ENCODE results near the gene KCNH3. TPM values are rescaled to one million over a fixed set of nuclear protein-coding genes. Genes with fewer than 3 reads are reported as not detected.

The KCNH3 gene
- total RNA-seq, 2 donors from 2014 or later, result 0.35 to 0.95 TPM

DNA sequence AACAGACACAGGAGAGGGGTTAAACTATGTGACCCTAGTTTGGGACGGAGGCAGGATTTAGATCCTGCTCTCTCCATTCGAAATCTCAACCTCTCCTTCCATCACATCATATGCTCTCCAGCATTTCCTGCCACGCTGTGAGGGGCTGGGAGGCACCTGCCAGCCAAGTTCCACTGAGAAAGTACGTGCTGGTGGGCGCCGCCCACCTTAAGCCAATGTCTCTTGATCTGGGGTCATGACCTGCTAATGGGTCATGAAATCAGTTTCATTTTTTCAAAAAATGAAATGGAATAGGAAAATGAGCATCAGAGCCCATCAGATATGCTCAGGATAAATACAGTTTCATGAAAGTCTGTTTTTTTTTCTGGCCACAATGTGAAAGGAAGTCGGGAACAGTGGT is 21.9 kb downstream of the KCNH3 start:
- Histone ChIP-seq H3K36me3 (peaks cover 76% of the 10 kb centered on the region), H3K4me1 (ENCODE audit: control insufficient read depth in 1 of 2, low read depth in 2 of 2) (no peaks in the 10 kb centered on the region), H3K27ac (no peak overlapping the region), H3K27me3 (replicated peaks; ENCODE audit: insufficient read depth) (no peaks in the 10 kb centered on the region), H3K9me3 (no peaks in the 10 kb centered on the region), H3K4me3 (no peak overlapping the region)
- TF ChIP-seq CTCF (IDR thresholded peaks at IDR 0.05), result no peak
- DNase-seq (ENCODE audit: low spot score) (no peak), ATAC-seq (ENCODE audit: insufficient number of reproducible peaks, low FRiP score, low read depth) (no peak)

DNA sequence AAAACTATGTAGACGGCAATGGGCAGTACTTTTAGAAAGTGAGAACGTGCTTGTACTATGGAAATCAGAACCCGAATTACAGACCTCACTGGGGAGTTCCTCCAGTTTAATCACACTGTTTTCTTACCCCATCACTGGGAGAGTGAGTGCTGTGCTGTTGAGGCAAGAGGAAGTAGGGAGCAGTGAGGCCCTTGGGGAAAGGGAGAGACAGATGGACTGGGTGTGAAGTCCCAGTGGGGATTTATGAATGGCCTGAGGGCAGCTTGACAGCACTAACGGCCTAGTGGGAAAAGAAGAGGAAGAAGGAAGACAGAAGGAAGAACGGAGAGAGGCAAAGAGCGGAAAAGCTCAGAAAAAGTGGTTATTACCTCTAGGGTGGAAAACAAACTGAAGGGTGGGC is 23.4 kb downstream of the KCNH3 start:
- H3K36me3 ChIP-seq, result peaks cover 70% of the 10 kb centered on the region
- TF ChIP-seq CTCF (IDR thresholded peaks at IDR 0.05), result no peak
- no peak overlapping the region for H3K4me3 ChIP-seq
- no peaks in the 10 kb centered on the region for H3K9me3 ChIP-seq
- ATAC-seq (ENCODE audit: insufficient number of reproducible peaks, low FRiP score, low read depth), result no peak
- H3K27me3 ChIP-seq (replicated peaks; ENCODE audit: insufficient read depth), result no peaks in the 10 kb centered on the region
- no peak for DNase-seq (ENCODE audit: low spot score)
- H3K4me1 ChIP-seq (ENCODE audit: control insufficient read depth in 1 of 2, low read depth in 2 of 2), result peaks cover 6 to 11% of the 10 kb centered on the region in 2 donors
- H3K27ac ChIP-seq, result no peak overlapping the region

DNA sequence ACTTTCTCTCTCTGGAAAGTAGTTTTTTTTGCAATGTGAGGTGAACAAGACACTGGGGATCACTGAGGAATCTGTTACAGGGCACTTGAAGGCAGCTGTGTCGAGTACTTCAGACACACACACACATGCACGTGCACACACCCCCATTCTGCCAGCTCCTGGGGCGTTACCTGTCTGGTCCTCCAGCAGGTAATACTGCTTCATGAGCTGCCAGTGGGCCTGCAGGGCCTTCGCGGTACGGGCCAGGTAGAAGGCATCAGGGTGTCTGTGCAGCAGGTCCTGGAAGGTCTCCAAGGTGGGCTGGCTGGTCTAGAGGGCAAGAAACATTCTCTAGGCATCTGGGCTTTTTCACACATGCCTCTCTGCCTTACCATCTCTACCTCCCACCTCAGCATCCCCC is 24.0 kb downstream of the KCNH3 start:
- no peak for TF ChIP-seq CTCF (IDR thresholded peaks at IDR 0.05)
- peaks cover 7 to 13% of the 10 kb centered on the region in 2 donors for H3K4me1 ChIP-seq (ENCODE audit: control insufficient read depth in 1 of 2, low read depth in 2 of 2)
- no peak for DNase-seq (ENCODE audit: low spot score)
- H3K27me3 ChIP-seq (replicated peaks; ENCODE audit: insufficient read depth), result no peaks in the 10 kb centered on the region
- no peak overlapping the region for H3K27ac ChIP-seq
- peaks cover 64% of the 10 kb centered on the region for H3K36me3 ChIP-seq
- no peak for ATAC-seq (ENCODE audit: insufficient number of reproducible peaks, low FRiP score, low read depth)
- no peaks in the 10 kb centered on the region for H3K9me3 ChIP-seq
- no peak overlapping the region for H3K4me3 ChIP-seq

GRCh38 chr12:49563951-49564685 is 25.3 kb downstream of the KCNH3 start:
- no peak for TF ChIP-seq CTCF (IDR thresholded peaks at IDR 0.05)
- DNase-seq (ENCODE audit: low spot score), result no peak
- Histone ChIP-seq H3K27me3 (replicated peaks; ENCODE audit: insufficient read depth) (no peaks in the 10 kb centered on the region), H3K36me3 (peaks cover 53% of the 10 kb centered on the region), H3K4me1 (ENCODE audit: control insufficient read depth in 1 of 2, low read depth in 2 of 2) (peaks cover 11 to 18% of the 10 kb centered on the region in 2 donors), H3K4me3 (no peak overlapping the region), H3K9me3 (no peaks in the 10 kb centered on the region), H3K27ac (no peak overlapping the region)
- no peak for ATAC-seq (ENCODE audit: insufficient number of reproducible peaks, low FRiP score, low read depth)

GRCh38 chr12:49564686-49565405 is 26.0 kb downstream of the KCNH3 start:
- no peaks in the 10 kb centered on the region for H3K9me3 ChIP-seq
- H3K4me1 ChIP-seq (ENCODE audit: control insufficient read depth in 1 of 2, low read depth in 2 of 2), result peaks cover 12 to 23% of the 10 kb centered on the region in 2 donors
- DNase-seq (ENCODE audit: low spot score) (no peak), ATAC-seq (ENCODE audit: insufficient number of reproducible peaks, low FRiP score, low read depth) (no peak)
- TF ChIP-seq CTCF (IDR thresholded peaks at IDR 0.05), result no peak
- H3K27me3 ChIP-seq (replicated peaks; ENCODE audit: insufficient read depth), result no peaks in the 10 kb centered on the region
- H3K36me3 ChIP-seq, result peaks cover 47% of the 10 kb centered on the region
- no peak overlapping the region for H3K4me3 ChIP-seq
- no peak overlapping the region for H3K27ac ChIP-seq
